Fibroblast of pulmonary artery (primary cell): ENCODE results near the gene MYT1.
A peak's percentile ranks its signal among the peaks of the same experiment; 100 is the strongest.

ENCODE experiments used
- DNase-seq: peaks from one replicate; pipeline ENCODE4 v3.0.0-alpha.2; 2010; ENCODE audit warnings: low read depth
- H3K4me3 ChIP-seq: replicated peaks from 2 replicates; pipeline ENCODE4 v1.5.1; 2011; ENCODE audit warnings: low read depth, mild to moderate bottlenecking, control low read depth, low read length, moderate library complexity
- CTCF ChIP-seq: IDR thresholded peaks from 2 replicates; pipeline ENCODE4 v1.5.1; 2011; ENCODE audit warnings: mild to moderate bottlenecking, control low read depth, low read length, inconsistent platforms; ENCODE audit errors: missing control alignments

Gene MYT1

GRCh38 chr20:64254571-64255360 lies 90.5 kb downstream of the MYT1 start:
- no peak for TF ChIP-seq CTCF
- peak overlapping the region; percentile 84 for H3K4me3 ChIP-seq
- no peak for DNase-seq

- peak within 1 kb of the TSS; percentile 84 for H3K4me3 ChIP-seq
- TF ChIP-seq CTCF: no peak
- DNase-seq: peak; percentile 80
Measured at GRCh38 chr20:64255361-64256281, 91.4 kb downstream of the MYT1 start, which contains the start of gene PCMTD2. Gene PCMTD2 (plus strand): TSS chr20:64255748. CDS start chr20:64259966, 4,218 bp downstream.

- peak overlapping the region; percentile 84 for H3K4me3 ChIP-seq
- no peak for TF ChIP-seq CTCF
- DNase-seq: peak; percentile 18
Measured at GRCh38 chr20:64256282-64256935, 92.2 kb downstream of the MYT1 start.

- TF ChIP-seq CTCF: no peak
- no peak for DNase-seq
- no peak overlapping the region for H3K4me3 ChIP-seq
Measured at GRCh38 chr20:64257107-64257757, 93.0 kb downstream of the MYT1 start.

GRCh38 chr20:64258071-64258823 lies 94.0 kb downstream of the MYT1 start:
- no peak for DNase-seq
- no peak for TF ChIP-seq CTCF
- H3K4me3 ChIP-seq: no peak overlapping the region

GRCh38 chr20:64260239-64260638 lies 96.0 kb downstream of the MYT1 start:
- no peak for DNase-seq
- no peak for TF ChIP-seq CTCF
- no peak overlapping the region for H3K4me3 ChIP-seq
